ENCODE measurements around the gene MTA1.

MTA1 gene

DNA sequence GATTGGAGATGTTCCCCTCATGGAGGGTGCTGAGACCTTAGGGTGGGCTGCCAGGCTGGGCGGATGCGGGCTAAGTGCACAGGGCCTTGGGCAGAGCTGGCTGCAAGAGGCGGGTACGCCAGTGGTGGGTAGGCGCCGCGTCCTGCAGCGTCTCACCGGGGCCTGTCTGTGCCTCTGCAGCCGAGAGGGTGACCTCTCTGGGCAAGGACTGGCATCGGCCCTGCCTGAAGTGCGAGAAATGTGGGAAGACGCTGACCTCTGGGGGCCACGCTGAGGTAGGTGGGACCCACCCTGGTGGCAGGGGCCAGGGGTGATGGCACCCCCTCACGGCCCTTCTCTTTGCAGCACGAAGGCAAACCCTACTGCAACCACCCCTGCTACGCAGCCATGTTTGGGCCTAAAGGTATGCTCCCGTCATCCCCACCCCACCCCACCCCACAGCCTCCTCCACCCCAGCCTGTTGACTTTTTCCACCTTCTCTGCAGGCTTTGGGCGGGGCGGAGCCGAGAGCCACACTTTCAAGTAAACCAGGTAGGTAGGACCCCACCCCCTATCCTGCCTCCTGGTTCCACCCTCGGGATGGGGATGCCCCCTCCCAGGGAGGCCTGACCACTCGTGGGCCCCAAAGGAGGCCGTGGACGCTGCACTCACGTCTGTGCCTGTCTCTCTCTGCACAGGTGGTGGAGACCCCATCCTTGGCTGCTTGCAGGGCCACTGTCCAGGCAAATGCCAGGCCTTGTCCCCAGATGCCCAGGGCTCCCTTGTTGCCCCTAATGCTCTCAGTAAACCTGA is 68.6 kb downstream of the MTA1 start:
- no peak for DNase-seq (ENCODE audit: low spot score)

GRCh38 chr14:105488781-105489541 is 69.3 kb downstream of the MTA1 start:
- no peak for DNase-seq (ENCODE audit: low spot score)

DNA sequence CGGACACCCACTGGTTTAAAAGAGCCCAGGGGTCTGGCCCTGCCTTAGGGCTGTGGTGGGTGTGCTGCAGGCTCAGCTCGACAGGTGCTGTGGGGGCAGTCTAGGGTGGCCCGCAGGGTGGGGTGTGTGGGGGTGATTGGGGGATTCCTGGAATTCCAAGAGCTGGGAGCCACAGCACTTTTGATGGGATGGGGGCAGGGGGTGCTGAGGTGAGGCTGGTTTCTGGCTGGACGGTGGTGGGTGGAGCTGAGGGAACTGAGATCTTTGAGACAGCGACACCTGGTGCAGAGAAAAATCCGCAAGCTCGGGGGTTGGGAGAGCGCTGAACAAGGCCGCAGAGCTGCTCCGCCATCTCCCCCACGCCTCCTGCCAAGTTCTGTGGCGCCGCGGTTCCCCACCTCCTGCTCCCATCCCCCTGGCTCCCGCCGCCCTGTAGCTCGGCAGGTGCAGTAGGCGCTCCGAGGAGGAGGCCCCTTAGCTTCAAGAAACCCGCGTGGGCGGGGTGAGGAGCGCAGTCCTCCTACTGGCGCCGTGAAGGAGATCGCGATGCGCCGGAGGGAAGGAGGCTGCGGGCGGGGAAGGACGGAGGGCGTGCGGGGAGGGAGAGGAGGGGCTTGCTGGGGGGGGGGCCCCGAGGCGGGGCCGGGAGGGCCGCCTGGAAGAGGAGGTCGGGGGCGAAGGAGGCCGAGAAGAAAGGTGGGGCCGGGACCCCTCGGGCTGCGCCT is 70.1 kb downstream of the MTA1 start:
- peak; percentile 80 for DNase-seq (ENCODE audit: low spot score)

- no peak for DNase-seq (ENCODE audit: low spot score)
Measured at GRCh38 chr14:105490267-105490571, 70.6 kb downstream of the MTA1 start.

GRCh38 chr14:105490572-105491365 is 71.1 kb downstream of the MTA1 start, which contains the start of gene TEDC1:
TSS of gene TEDC1 (plus strand) at chr14:105491246. CDS start at chr14:105491376, 130 bp downstream.
- DNase-seq (ENCODE audit: low spot score) = peak; percentile 97

GRCh38 chr14:105491366-105491973 is 71.8 kb downstream of the MTA1 start:
- peak; percentile 87 for DNase-seq (ENCODE audit: low spot score)

DNA sequence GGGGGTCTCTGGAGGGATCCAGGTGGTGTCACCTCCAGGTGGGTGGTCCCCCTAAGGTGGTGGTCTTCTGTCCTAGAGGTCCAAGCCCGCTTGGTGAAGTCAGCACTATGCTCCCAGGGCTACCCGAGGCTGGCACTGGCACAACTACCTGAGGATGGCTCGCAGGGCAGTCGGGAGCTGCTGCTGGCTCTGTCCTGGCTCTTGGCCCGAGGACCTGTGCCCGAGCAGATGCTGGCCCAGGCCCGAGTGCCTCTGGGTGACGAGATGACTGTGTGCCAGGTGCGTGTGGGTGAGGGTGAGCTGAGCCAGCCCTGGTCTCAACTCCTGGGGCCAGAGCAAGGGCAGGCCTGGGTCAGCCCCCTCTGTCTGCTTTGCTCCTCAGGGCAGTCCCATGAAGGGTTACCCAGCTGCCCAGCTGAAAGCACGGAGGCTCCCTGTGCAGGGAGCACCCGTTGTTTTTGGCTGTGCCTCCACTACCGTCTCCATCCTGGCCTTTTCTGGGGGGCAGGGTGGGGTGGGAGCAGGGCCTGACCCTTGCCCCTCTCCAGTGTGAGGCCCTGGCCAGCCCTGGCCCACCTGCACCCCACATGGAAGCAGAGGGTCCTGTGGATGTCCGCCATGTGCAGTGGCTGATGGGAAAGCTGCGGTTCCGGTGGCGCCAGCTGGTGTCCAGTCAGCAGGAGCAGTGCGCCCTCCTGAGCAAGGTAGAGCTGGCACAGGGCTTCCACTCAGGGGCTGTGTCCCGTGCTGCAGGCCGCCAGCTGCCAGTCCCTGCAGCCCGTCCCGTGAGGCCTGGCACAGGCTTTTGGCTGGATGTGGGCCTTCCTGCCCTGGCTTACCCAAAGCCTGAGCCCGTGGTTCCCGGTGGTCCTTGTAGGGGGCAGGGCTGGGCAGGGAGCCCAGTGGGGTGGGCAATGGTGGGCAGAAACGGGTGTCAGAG is 72.7 kb downstream of the MTA1 start:
- no peak for DNase-seq (ENCODE audit: low spot score)

DNA sequence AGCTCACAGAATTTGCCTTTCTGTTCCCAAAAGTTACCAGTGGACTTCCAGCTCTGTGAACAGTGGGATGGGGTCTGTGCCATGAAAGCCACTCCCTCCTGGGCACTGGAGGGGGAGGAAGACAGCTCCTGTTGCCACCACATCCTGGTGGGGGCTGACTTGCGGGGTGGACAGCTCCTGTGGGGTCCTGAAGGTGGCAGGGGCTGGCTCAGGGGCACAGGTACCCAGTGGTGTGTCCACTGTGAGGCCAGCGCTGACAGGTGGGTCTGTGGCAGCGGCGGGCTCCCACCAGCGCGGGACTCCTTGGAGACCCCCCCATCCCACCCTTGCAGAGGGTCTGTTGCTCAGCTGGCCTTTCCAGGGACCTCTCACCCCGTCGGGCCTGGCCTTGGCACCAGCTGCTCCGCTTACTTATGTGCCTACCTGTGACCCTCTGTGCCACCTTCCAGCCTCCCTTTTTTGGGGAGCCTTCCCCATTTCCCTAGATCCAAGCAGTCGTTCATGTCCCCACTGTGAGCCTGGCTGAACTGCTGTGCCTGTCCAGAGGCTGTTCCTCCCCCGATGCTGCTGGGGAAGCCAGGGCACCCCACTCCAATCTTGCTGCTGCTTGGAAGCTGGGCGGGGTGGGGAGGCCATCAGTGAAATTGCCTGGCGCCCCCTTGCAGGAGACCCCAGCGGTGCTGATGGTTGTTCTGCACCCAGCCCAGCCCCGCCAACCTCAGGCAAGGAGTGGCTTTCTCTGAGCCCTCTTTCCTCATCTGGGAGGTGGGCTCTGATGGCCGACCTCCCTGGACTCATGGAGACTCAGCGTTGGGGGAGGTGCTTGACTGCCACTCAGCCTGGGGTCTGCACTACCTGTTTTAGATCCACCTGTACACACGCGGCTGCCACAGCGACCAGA is 73.6 kb downstream of the MTA1 start:
- DNase-seq (ENCODE audit: low spot score) = no peak

DNA sequence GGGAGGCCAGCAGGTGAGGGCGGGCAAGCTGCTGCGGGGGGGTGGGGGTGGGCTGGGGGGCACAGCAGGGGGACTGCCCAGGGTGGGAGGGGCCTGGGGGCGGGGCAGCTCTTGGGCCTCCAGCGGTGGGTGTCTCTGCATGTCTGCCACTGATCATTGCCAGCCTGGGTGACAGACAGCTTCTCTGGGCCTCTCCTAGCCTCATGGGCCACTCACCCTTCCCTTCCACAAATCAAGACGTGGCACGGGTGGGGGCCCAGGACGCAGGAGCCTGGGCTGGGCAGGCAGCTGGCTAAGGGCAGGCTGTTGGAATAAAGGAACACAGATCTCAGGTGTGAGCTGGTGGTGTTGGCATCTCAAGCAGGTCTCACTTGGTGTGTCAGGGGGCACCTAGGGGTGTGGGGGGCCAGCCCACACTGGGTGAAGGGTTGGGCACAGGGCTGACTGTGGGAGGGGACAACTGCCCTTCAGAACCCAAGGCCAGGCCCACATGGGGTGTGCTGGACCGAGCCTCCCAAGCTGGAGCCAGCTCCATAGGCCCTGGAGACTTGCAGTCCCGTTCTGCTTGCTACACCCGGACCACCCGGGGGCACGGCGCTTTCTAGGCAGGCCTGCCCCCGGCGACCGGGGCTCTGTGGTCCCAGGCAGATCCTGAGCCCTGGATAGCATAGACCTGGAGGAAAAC is 74.4 kb downstream of the MTA1 start:
- DNase-seq (ENCODE audit: low spot score) = no peak

DNA sequence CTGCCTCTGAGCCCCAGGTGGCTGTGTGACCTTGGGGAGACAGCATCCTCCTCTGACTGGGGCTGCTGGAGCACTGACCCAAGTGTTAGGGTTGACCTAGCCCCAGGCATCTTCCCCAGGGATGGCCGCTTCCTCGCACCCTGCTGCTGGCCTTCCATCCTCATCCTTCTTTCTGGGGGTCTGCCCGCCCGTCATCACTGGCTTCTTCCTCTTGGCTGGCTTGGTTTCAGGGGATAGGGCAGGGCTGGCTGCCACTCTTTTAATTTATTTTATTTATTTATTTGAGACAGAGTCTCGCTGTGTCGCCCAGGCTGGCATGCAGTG is 74.9 kb downstream of the MTA1 start:
- no peak for DNase-seq (ENCODE audit: low spot score)

- DNase-seq (ENCODE audit: low spot score) = no peak
Measured at GRCh38 chr14:105495101-105495989, 75.7 kb downstream of the MTA1 start.

DNA sequence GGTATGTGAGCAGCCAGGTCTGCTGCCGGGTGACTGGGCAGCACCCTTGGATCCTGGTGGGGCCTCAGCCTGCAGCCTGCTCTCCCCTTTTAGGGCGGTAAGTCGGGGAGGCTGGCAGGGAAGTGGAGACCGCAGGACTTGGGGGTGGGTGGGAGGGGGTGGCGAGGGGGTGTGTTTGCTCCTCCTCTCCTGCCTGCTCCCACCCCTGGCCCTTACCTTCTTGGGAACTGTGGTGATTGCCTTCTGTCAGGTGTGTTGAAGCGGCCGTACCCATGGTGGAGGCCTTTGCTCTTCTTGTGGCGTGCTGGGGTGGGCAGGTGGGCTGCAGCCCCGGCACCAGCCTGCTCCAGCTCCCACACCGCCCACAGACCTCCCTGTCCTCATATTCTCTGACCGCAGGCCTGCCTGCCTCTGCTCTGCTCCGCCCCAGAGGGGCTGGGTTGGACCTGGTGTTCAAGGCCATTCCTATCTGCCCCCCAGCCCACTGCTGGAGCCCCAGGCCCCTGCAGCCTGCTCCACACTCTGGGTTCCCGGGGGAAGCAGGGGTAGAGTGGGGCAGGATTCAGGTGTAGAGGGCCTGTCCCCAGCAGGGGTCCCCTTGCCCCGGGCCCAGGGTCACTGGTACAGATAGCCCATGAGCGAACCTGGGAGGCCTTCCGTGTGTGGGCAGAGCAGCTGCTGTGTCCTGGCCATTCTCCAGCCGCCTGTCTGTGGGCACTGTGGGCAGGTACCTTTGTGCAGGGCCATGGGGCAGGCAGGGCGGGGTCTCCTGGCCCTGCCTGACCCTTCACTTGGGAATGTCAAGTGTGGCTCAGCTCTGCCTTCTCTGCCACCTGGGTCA is 76.6 kb downstream of the MTA1 start:
- DNase-seq (ENCODE audit: low spot score) = no peak

GRCh38 chr14:105496831-105497591 is 77.4 kb downstream of the MTA1 start:
- no peak for DNase-seq (ENCODE audit: low spot score)

- DNase-seq (ENCODE audit: low spot score) = no peak
Measured at GRCh38 chr14:105497671-105498429, 78.2 kb downstream of the MTA1 start.
